ENCODE results near the gene VSIG4.

The VSIG4 gene

DNA sequence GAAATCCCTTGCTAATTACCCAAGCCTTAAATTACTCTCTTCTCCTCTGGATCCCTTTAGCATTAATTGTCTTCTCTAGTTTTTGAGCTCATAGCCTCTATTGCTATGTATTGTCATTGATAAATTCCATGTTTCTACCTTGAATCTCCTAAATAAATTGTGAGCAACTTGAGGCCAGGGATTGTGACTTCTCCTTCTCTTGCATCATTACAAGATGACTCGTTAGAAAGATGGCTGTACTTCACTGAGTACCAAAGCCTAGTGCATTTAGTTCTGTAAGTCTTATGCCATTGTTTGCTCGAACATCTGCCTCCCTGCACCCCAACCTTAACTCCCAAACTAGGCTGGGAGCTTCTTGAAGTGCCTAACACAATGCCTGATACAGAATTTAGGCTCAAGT lies 15.3 kb downstream of the VSIG4 start:
- H3K4me1 ChIP-seq (ENCODE audit: insufficient read depth, low read length), result no peaks in the 10 kb centered on the region
- no peak overlapping the region for H3K4me3 ChIP-seq (ENCODE audit: low read depth in 1 of 2, low read length in 2 of 2)
- TF ChIP-seq, protein P1, sequence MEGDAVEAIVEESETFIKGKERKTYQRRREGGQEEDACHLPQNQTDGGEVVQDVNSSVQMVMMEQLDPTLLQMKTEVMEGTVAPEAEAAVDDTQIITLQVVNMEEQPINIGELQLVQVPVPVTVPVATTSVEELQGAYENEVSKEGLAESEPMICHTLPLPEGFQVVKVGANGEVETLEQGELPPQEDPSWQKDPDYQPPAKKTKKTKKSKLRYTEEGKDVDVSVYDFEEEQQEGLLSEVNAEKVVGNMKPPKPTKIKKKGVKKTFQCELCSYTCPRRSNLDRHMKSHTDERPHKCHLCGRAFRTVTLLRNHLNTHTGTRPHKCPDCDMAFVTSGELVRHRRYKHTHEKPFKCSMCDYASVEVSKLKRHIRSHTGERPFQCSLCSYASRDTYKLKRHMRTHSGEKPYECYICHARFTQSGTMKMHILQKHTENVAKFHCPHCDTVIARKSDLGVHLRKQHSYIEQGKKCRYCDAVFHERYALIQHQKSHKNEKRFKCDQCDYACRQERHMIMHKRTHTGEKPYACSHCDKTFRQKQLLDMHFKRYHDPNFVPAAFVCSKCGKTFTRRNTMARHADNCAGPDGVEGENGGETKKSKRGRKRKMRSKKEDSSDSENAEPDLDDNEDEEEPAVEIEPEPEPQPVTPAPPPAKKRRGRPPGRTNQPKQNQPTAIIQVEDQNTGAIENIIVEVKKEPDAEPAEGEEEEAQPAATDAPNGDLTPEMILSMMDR (IDR thresholded peaks at IDR 0.05; ENCODE audit: borderline replicate concordance, extremely low read depth, low read length, poor library complexity, severe bottlenecking), result no peak
- TF ChIP-seq EZH2 (IDR thresholded peaks at IDR 0.05; ENCODE audit: borderline replicate concordance, low read depth, low read length, severe bottlenecking), result no peak
- no peak overlapping the region for H3K4me2 ChIP-seq (ENCODE audit: insufficient read depth, low read length)
- no peaks in the 10 kb centered on the region for H3K27me3 ChIP-seq (ENCODE audit: insufficient read depth, low read length, poor library complexity)
- H4K20me1 ChIP-seq (ENCODE audit: insufficient read depth, low read length), result no peaks in the 10 kb centered on the region
- H2AFZ ChIP-seq (ENCODE audit: low read depth, low read length), result no peak overlapping the region
- no peak for ATAC-seq (ENCODE audit: insufficient read depth, low read depth)
- no peak for DNase-seq
- no peaks in the 10 kb centered on the region for H3K9me3 ChIP-seq (ENCODE audit: insufficient read depth, low read length, severe bottlenecking)
- no peak overlapping the region for H3K27ac ChIP-seq (ENCODE audit: low read length)
- H3K36me3 ChIP-seq (ENCODE audit: insufficient read depth, low read length), result no peaks in the 10 kb centered on the region
- no peak overlapping the region for H3K9ac ChIP-seq (ENCODE audit: low read depth, low read length)
- no peaks in the 10 kb centered on the region for H3K79me2 ChIP-seq (ENCODE audit: insufficient read depth, low read length)

- no peaks in the 10 kb centered on the region for H4K20me1 ChIP-seq (ENCODE audit: insufficient read depth, low read length)
Observed at GRCh38 chrX:66024092-66024467, 15.8 kb downstream of the VSIG4 start.

GRCh38 chrX:66023385-66024091 lies 16.3 kb downstream of the VSIG4 start:
- Histone ChIP-seq H3K9me3 (ENCODE audit: insufficient read depth, low read length, severe bottlenecking) (no peaks in the 10 kb centered on the region), H3K79me2 (ENCODE audit: insufficient read depth, low read length) (no peaks in the 10 kb centered on the region), H3K4me3 (ENCODE audit: low read depth in 1 of 2, low read length in 2 of 2) (no peak overlapping the region), H3K36me3 (ENCODE audit: insufficient read depth, low read length) (no peaks in the 10 kb centered on the region), H3K27ac (ENCODE audit: low read length) (no peak overlapping the region), H2AFZ (ENCODE audit: low read depth, low read length) (no peak overlapping the region), H3K9ac (ENCODE audit: low read depth, low read length) (no peak overlapping the region), H3K4me1 (ENCODE audit: insufficient read depth, low read length) (0 out of 2 replicates have a peak, but pooled peaks cover under 1% of the 10 kb centered on the region), H3K27me3 (ENCODE audit: insufficient read depth, low read length, poor library complexity) (no peaks in the 10 kb centered on the region), H4K20me1 (ENCODE audit: insufficient read depth, low read length) (no peaks in the 10 kb centered on the region), H3K4me2 (ENCODE audit: insufficient read depth, low read length) (no peak overlapping the region)
- TF ChIP-seq EZH2 (IDR thresholded peaks at IDR 0.05; ENCODE audit: borderline replicate concordance, low read depth, low read length, severe bottlenecking), result no peak
- TF ChIP-seq, protein P1 (IDR thresholded peaks at IDR 0.05; ENCODE audit: borderline replicate concordance, extremely low read depth, low read length, poor library complexity, severe bottlenecking), result no peak
- ATAC-seq (ENCODE audit: insufficient read depth, low read depth), result 0 out of 3 replicates have a peak, but pooled peaks have one; percentile 24
- DNase-seq, result no peak

More at GRCh38 chrX:66024092-66024467, 15.8 kb downstream of the VSIG4 start:
- no peaks in the 10 kb centered on the region for H3K4me1 ChIP-seq (ENCODE audit: insufficient read depth, low read length)
- no peak for DNase-seq
- H3K27ac ChIP-seq (ENCODE audit: low read length), result no peak overlapping the region
- H3K9me3 ChIP-seq (ENCODE audit: insufficient read depth, low read length, severe bottlenecking), result no peaks in the 10 kb centered on the region
- no peaks in the 10 kb centered on the region for H3K27me3 ChIP-seq (ENCODE audit: insufficient read depth, low read length, poor library complexity)
- no peaks in the 10 kb centered on the region for H3K36me3 ChIP-seq (ENCODE audit: insufficient read depth, low read length)
- H3K9ac ChIP-seq (ENCODE audit: low read depth, low read length), result no peak overlapping the region
- H2AFZ ChIP-seq (ENCODE audit: low read depth, low read length), result no peak overlapping the region
- no peaks in the 10 kb centered on the region for H3K79me2 ChIP-seq (ENCODE audit: insufficient read depth, low read length)
- ATAC-seq (ENCODE audit: insufficient read depth, low read depth), result no peak
- no peak for TF ChIP-seq EZH2 (IDR thresholded peaks at IDR 0.05; ENCODE audit: borderline replicate concordance, low read depth, low read length, severe bottlenecking)
- TF ChIP-seq, protein P1 (IDR thresholded peaks at IDR 0.05; ENCODE audit: borderline replicate concordance, extremely low read depth, low read length, poor library complexity, severe bottlenecking), result no peak
- H3K4me2 ChIP-seq (ENCODE audit: insufficient read depth, low read length), result no peak overlapping the region
- no peak overlapping the region for H3K4me3 ChIP-seq (ENCODE audit: low read depth in 1 of 2, low read length in 2 of 2)
